Muscle of arm (tissue), 14 donors: ENCODE data around the gene STAM. TPM values are rescaled to one million over a fixed set of nuclear protein-coding genes. Genes with fewer than 3 reads are reported as not detected.
"Not testable (repeated sequence)": the region's sequence is repeated elsewhere in the genome, so short reads cannot be mapped to it uniquely, and the experiment has no call there.

Source experiments
- DNase-seq: peaks from one replicate; pipeline ENCODE4 v3.0.0-alpha.2; 2013
- long read RNA-seq, 11 donors: transcript quantifications; one replicate each; lab custom pipeline, GENCODE V29; 2026
- polyA plus RNA-seq, 12 donors: library from polyadenylated mRNA; unstranded; fragments of 120-200 nt; gene quantifications; one replicate each; pipeline ENCODE4 v1.2.1, GENCODE V29; 2013; ENCODE audit not compliant: insufficient read length in 12 of 12

The STAM gene
- 10 to 100 TPM in 11 of 12 donors, not detected in 1; 21.8 to 32.2 (median 26.8) TPM for polyA plus RNA-seq
- long read RNA-seq, donor 1, transcript STAM-202 (14 exons, 2,972 nt), result major isoform, 5 of 13 reads
- long read RNA-seq, donor 1, partial matches to known transcripts, result 8 of 13 reads
- long read RNA-seq, donor 1, other reads (novel, unspliced or antisense), result 0 of 13 reads
- long read RNA-seq, donor 2, transcript STAM-202 (14 exons, 2,972 nt), result major isoform, 5 of 17 reads
- long read RNA-seq, donor 2, partial matches to known transcripts, result 12 of 17 reads
- long read RNA-seq, donor 2, other reads (novel, unspliced or antisense), result 0 of 17 reads
- long read RNA-seq, donor 3, partial matches to known transcripts, result 0 of 3 reads
- long read RNA-seq, donor 3, other reads (novel, unspliced or antisense), result 0 of 3 reads
- long read RNA-seq, donor 4, partial matches to known transcripts, result 0 of 2 reads
- long read RNA-seq, donor 4, other reads (novel, unspliced or antisense), result 0 of 2 reads
- long read RNA-seq, donor 5, result 0 reads
- long read RNA-seq, donor 6, partial matches to known transcripts, result 6 of 8 reads
- long read RNA-seq, donor 6, other reads (novel, unspliced or antisense), result 0 of 8 reads
- long read RNA-seq, donor 7, partial matches to known transcripts, result 0 of 1 reads
- long read RNA-seq, donor 7, other reads (novel, unspliced or antisense), result 0 of 1 reads
- long read RNA-seq, donor 8, transcript STAM-202 (14 exons, 2,972 nt), result major isoform, 9 of 14 reads
- long read RNA-seq, donor 8, partial matches to known transcripts, result 5 of 14 reads
- long read RNA-seq, donor 8, other reads (novel, unspliced or antisense), result 0 of 14 reads
- long read RNA-seq, donor 9, partial matches to known transcripts, result 0 of 3 reads
- long read RNA-seq, donor 9, other reads (novel, unspliced or antisense), result 0 of 3 reads
- long read RNA-seq, donor 10, partial matches to known transcripts, result 5 of 9 reads
- long read RNA-seq, donor 10, other reads (novel, unspliced or antisense), result 0 of 9 reads
- long read RNA-seq, donor 11, partial matches to known transcripts, result 5 of 8 reads
- long read RNA-seq, donor 11, other reads (novel, unspliced or antisense), result 0 of 8 reads

- DNase-seq, result peak; percentile 97
These were observed at the start of gene STAM for GRCh38 chr10:17643755-17644484. TSS of gene STAM (plus strand) at chr10:17644151. CDS start at chr10:17644340, 189 bp downstream.

GRCh38 chr10:17597386-17597785, 46.6 kb upstream of the STAM start:
- no peak for DNase-seq

- no peak for DNase-seq
These were observed 44.9 kb upstream of the STAM start for GRCh38 chr10:17599089-17599488.

GRCh38 chr10:17605936-17606335, 38.0 kb upstream of the STAM start:
- no peak for DNase-seq

- DNase-seq, result no peak
These were observed 37.4 kb upstream of the STAM start for GRCh38 chr10:17606547-17607040.

GRCh38 chr10:17607060-17607459, 36.9 kb upstream of the STAM start:
- DNase-seq, result no peak

GRCh38 chr10:17607603-17608332, 36.2 kb upstream of the STAM start:
- peak; percentile 51 for DNase-seq

GRCh38 chr10:17609523-17610079, 34.4 kb upstream of the STAM start:
- DNase-seq, result no peak

- DNase-seq, result peak; percentile 25
These were observed 27.4 kb upstream of the STAM start for GRCh38 chr10:17616403-17617030.

- DNase-seq, result peak; percentile 30
These were observed 26.7 kb upstream of the STAM start, which contains the start of gene HACD1 for GRCh38 chr10:17617031-17617911. TSS of gene HACD1 (minus strand) at chr10:17617374. CDS start at chr10:17617339, 35 bp downstream.

GRCh38 chr10:17622061-17622460, 21.9 kb upstream of the STAM start:
- DNase-seq, result no peak

- no peak for DNase-seq
These were observed 19.0 kb upstream of the STAM start for GRCh38 chr10:17624996-17625395.

GRCh38 chr10:17626656-17627055, 17.3 kb upstream of the STAM start:
- no peak for DNase-seq

GRCh38 chr10:17632590-17632989, 11.4 kb upstream of the STAM start:
- DNase-seq, result not testable (repeated sequence)

GRCh38 chr10:17633353-17633752, 10.6 kb upstream of the STAM start:
- DNase-seq, result no peak

GRCh38 chr10:17637869-17638268, 6.1 kb upstream of the STAM start:
- DNase-seq, result no peak

GRCh38 chr10:17640331-17640816, 3.6 kb upstream of the STAM start:
- DNase-seq, result no peak

GRCh38 chr10:17643339-17643754, 604 bp upstream of the STAM start:
- no peak for DNase-seq
